Measurements from ENCODE around the gene PCSK9. TPM values are rescaled to one million over a fixed set of nuclear protein-coding genes. Genes with fewer than 3 reads are reported as not detected.

Gene PCSK9
- total RNA-seq, 2 experiments from 2014 or later: not detected

DNA sequence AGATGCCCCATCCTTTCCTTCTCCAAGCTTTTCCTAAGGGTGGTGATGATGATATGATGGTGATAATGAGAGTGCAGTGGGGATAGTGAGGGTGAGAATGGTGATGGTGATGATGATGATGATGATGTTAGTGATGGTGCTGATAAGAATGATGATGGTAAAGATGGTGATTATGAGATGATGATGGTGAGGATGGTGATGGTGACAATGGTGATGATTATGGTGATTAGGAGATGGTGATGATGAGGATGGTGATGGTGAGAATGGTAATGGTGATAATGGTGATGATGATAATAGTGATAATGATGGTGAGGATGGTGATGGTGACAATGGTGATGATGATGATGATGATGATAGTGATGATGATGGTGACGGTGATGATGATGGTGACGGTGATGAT is 36.7 kb upstream of the PCSK9 start:
- Mint-ChIP-seq H3K4me3 (no peak overlapping the region), H3K27me3 (peaks cover 19% of the 10 kb centered on the region), H3K27ac (no peak overlapping the region), H3K9me3 (no peaks in the 10 kb centered on the region), H3K4me1 (ENCODE audit: low read depth) (peaks cover under 1% of the 10 kb centered on the region), H3K36me3 (ENCODE audit: low read depth) (no peaks in the 10 kb centered on the region)
- CTCF ChIA-PET: no interaction called here
- no peaks in the 10 kb centered on the region for H3K36me3 ChIP-seq (ENCODE audit: insufficient read depth, low read length)
- no peak overlapping the region for H3K27ac ChIP-seq (ENCODE audit: low read depth in 1 of 2, low read length in 2 of 2)
- H3K4me1 ChIP-seq (ENCODE audit: insufficient read depth, low read length): no peaks in the 10 kb centered on the region
- DNase-seq (no peak), ATAC-seq (ENCODE audit: poor library complexity) (no peak)
- POLR2A ChIA-PET: interaction anchor here (0.9 kb wide), 1 partner anchor 25 kb away, joined by 4 read pairs; no protein-coding TSS in a partner anchor
- peaks cover 15 to 18% of the 10 kb centered on the region in 2 experiments for H3K27me3 ChIP-seq (ENCODE audit: control insufficient read depth in 1 of 2, insufficient read depth in 2 of 2, low read length in 2 of 2)
- TF ChIP-seq, protein P1, sequence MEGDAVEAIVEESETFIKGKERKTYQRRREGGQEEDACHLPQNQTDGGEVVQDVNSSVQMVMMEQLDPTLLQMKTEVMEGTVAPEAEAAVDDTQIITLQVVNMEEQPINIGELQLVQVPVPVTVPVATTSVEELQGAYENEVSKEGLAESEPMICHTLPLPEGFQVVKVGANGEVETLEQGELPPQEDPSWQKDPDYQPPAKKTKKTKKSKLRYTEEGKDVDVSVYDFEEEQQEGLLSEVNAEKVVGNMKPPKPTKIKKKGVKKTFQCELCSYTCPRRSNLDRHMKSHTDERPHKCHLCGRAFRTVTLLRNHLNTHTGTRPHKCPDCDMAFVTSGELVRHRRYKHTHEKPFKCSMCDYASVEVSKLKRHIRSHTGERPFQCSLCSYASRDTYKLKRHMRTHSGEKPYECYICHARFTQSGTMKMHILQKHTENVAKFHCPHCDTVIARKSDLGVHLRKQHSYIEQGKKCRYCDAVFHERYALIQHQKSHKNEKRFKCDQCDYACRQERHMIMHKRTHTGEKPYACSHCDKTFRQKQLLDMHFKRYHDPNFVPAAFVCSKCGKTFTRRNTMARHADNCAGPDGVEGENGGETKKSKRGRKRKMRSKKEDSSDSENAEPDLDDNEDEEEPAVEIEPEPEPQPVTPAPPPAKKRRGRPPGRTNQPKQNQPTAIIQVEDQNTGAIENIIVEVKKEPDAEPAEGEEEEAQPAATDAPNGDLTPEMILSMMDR (IDR thresholded peaks at IDR 0.05): no peak
- H3K9me3 ChIP-seq (ENCODE audit: control insufficient read depth in 1 of 2, insufficient read depth in 1 of 2, low read length in 2 of 2): no peaks in the 10 kb centered on the region
- H3K4me3 ChIP-seq (ENCODE audit: low read length): no peak overlapping the region
- intact Hi-C loops (cut with DNase I, micrococcal nuclease): no loop called here

DNA sequence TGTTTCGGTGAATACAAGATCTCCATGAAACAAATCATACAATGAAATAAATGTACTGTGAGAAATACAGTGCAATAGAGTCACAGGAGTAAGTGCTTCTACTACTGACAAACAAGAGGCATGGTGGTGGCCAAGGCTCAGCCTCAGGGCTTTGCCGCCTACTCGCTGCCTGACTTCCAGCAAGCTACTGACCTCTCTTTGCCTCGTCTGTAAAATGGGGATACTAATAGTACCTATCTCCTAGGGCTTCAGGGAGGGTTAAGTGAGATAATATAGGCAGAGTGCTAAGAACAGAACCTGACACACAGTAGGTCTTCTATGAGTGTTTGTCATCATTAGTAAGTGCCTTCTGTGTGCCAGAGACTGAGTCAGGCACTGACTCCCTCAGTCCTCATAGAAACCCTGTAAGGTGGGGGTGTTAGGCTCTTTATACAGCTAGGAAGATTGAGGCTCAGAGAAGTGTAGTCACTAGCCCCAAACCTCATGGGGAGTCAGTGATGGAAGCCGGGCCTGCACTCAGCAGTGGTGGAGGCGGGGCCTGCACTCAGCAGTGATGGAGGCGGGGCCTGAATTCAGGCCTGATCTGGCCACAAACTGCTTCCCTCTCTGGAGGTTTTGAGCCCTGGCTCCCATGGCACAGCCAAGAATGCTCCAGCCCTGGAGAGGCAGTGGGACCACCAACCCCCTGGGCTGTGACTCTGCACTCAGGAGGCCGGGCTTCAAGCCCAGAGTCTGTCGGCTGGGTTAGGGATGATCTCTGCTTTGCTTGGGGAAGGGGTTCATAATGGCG is 33.8 kb upstream of the PCSK9 start:
- no peaks in the 10 kb centered on the region for H3K4me1 ChIP-seq (ENCODE audit: insufficient read depth, low read length)
- Mint-ChIP-seq H3K9me3 (no peaks in the 10 kb centered on the region), H3K36me3 (ENCODE audit: low read depth) (no peaks in the 10 kb centered on the region), H3K4me3 (no peak overlapping the region), H3K27ac (no peak overlapping the region), H3K27me3 (no peaks in the 10 kb centered on the region), H3K4me1 (ENCODE audit: low read depth) (no peaks in the 10 kb centered on the region)
- CTCF ChIA-PET: no interaction called here
- H3K27ac ChIP-seq (ENCODE audit: low read depth in 1 of 2, low read length in 2 of 2): no peak overlapping the region
- no peaks in the 10 kb centered on the region for H3K9me3 ChIP-seq (ENCODE audit: control insufficient read depth in 1 of 2, insufficient read depth in 1 of 2, low read length in 2 of 2)
- TF ChIP-seq, protein P1 (IDR thresholded peaks at IDR 0.05): no peak
- H3K36me3 ChIP-seq (ENCODE audit: insufficient read depth, low read length): no peaks in the 10 kb centered on the region
- intact Hi-C loops (cut with DNase I, micrococcal nuclease): no loop called here
- peaks cover 0 to 5% of the 10 kb centered on the region in 2 experiments for H3K27me3 ChIP-seq (ENCODE audit: control insufficient read depth in 1 of 2, insufficient read depth in 2 of 2, low read length in 2 of 2)
- POLR2A ChIA-PET: no interaction called here
- no peak for DNase-seq
- ATAC-seq (ENCODE audit: poor library complexity): no peak
- H3K4me3 ChIP-seq (ENCODE audit: low read length): no peak overlapping the region

DNA sequence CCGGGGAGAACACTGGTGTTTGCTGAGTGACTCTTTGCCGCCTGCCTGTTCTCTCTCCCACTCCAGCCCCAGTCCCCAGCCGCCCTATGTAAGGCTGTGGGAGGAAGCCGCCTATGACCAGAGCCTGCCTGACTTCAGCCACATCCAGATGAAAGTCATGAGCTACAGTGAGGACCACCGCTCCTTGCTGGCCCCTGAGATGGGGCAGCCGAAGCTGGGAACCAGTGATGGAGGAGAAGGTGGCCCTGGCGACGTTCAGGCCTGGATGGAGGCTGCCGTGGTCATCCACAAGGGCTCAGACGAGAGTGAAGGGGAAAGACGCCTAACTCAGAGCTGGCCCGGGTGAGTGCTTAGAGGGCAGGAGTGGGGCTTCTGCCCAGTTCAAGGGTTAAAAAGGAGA is 32.4 kb upstream of the PCSK9 start:
- ATAC-seq (ENCODE audit: poor library complexity) (no peak), DNase-seq (no peak)
- TF ChIP-seq, protein P1 (IDR thresholded peaks at IDR 0.05): no peak
- Histone ChIP-seq H3K27ac (ENCODE audit: low read depth in 1 of 2, low read length in 2 of 2) (no peak overlapping the region), H3K4me3 (ENCODE audit: low read length) (no peak overlapping the region), H3K27me3 (ENCODE audit: control insufficient read depth in 1 of 2, insufficient read depth in 2 of 2, low read length in 2 of 2) (no peaks in the 10 kb centered on the region), H3K4me1 (ENCODE audit: insufficient read depth, low read length) (no peaks in the 10 kb centered on the region), H3K36me3 (ENCODE audit: insufficient read depth, low read length) (no peaks in the 10 kb centered on the region), H3K9me3 (ENCODE audit: control insufficient read depth in 1 of 2, insufficient read depth in 1 of 2, low read length in 2 of 2) (no peaks in the 10 kb centered on the region)
- no peaks in the 10 kb centered on the region for H3K36me3 Mint-ChIP-seq (ENCODE audit: low read depth)
- no peak overlapping the region for H3K4me3 Mint-ChIP-seq
- ChIA-PET CTCF (no interaction called here), POLR2A (no interaction called here)
- H3K9me3 Mint-ChIP-seq: no peaks in the 10 kb centered on the region
- H3K27ac Mint-ChIP-seq: no peak overlapping the region
- H3K4me1 Mint-ChIP-seq (ENCODE audit: low read depth): no peaks in the 10 kb centered on the region
- H3K27me3 Mint-ChIP-seq: no peaks in the 10 kb centered on the region
- intact Hi-C loops (cut with DNase I, micrococcal nuclease): no loop called here

Measured in CD4-positive, alpha-beta T cell (primary cell).